Suprapubic skin (tissue), 4 donors: ENCODE measurements around the gene WDR83. TPM values are rescaled to one million over a fixed set of nuclear protein-coding genes. Genes with fewer than 3 reads are reported as not detected.
A peak's percentile ranks its signal among the peaks of the same experiment; 100 is the strongest.

Experiments used
- DNase-seq, 2 donors: peaks; one replicate each; pipeline ENCODE4 v3.0.0-alpha.2; 2019; ENCODE audit warnings: low spot score in 2 of 2
- H3K27ac ChIP-seq: fragments of 200-600 bp; sonication (generic); one replicate; pipeline ENCODE4 v1.5.1; 2019
- H3K27me3 ChIP-seq: fragments of 200-600 bp; sonication (generic); one replicate; pipeline ENCODE4 v1.5.1; 2019
- H3K36me3 ChIP-seq: fragments of 200-600 bp; sonication (generic); one replicate; pipeline ENCODE4 v1.5.1; 2019
- H3K4me1 ChIP-seq: fragments of 200-600 bp; sonication (generic); one replicate; pipeline ENCODE4 v1.5.1; 2019
- H3K4me3 ChIP-seq: fragments of 200-600 bp; sonication (generic); one replicate; pipeline ENCODE4 v1.5.1; 2019; ENCODE audit warnings: mild to moderate bottlenecking
- H3K9me3 ChIP-seq: fragments of 200-600 bp; sonication (generic); one replicate; pipeline ENCODE4 v1.5.1; 2019
- CTCF ChIP-seq, 2 donors: fragments of 200-600 bp in 1 of 2; fragments of 450-650 bp in 1 of 2; sonication (generic) in 1 of 2; IDR thresholded peaks; one replicate each; pipeline ENCODE4 v1.5.1; 2016 to 2019; ENCODE audit warnings: antibody characterized with exemption in 2 of 2, mild to moderate bottlenecking in 1 of 2, moderate library complexity in 1 of 2
- EP300 ChIP-seq: sonication (generic); formaldehyde crosslinking; IDR thresholded peaks from one replicate; pipeline ENCODE4 v1.6.1; 2017; ENCODE audit warnings: antibody characterized with exemption
- POLR2A ChIP-seq, 2 donors: fragments of 450-650 bp; IDR thresholded peaks; one replicate each; pipeline ENCODE4 v1.6.1; 2017; ENCODE audit warnings: antibody characterized with exemption in 2 of 2, mild to moderate bottlenecking in 2 of 2, moderate library complexity in 2 of 2
- POLR2AphosphoS5 ChIP-seq, 3 donors: sonication (generic); formaldehyde crosslinking; IDR thresholded peaks; one replicate each; pipeline ENCODE4 v1.6.1; 2017; ENCODE audit warnings: antibody characterized with exemption in 3 of 3
- WGBS: methylation state at CpG from one replicate; pipeline ENCODE4 v1.1.5; 2018; 5-methylcytosine and 5-hydroxymethylcytosine counted together
- total RNA-seq, 4 donors: library from RNA; depleted of rRNA; stranded (reverse); fragments of >200 nt; gene quantifications; one replicate each; pipeline ENCODE4 v1.1.0, GENCODE V29; 2016

WDR83 gene
- total RNA-seq, 4 donors from 2014 or later: 9.8 to 21.9 (median 17.2) TPM

GRCh38 chr19:12656899-12657571, 9.6 kb upstream of the WDR83 start:
- DNase-seq: no peak
- 75% methylated on average over 50 of the region's 50 CpGs for WGBS
- H3K9me3 ChIP-seq: no peaks in the 10 kb centered on the region
- no peak overlapping the region for H3K27ac ChIP-seq
- peaks cover 71% of the 10 kb centered on the region for H3K36me3 ChIP-seq
- no peaks in the 10 kb centered on the region for H3K27me3 ChIP-seq
- H3K4me1 ChIP-seq: no peaks in the 10 kb centered on the region
- H3K4me3 ChIP-seq: no peak overlapping the region
- TF ChIP-seq POLR2A (IDR thresholded peaks at IDR 0.05): no peak

- WGBS: 96% methylated on average over 20 of the region's 22 CpGs
- no peak for DNase-seq
- no peak overlapping the region for H3K27ac ChIP-seq
- no peaks in the 10 kb centered on the region for H3K9me3 ChIP-seq
- H3K27me3 ChIP-seq: no peaks in the 10 kb centered on the region
- no peak overlapping the region for H3K4me3 ChIP-seq
- H3K36me3 ChIP-seq: peaks cover 78% of the 10 kb centered on the region
- TF ChIP-seq CTCF (IDR thresholded peaks at IDR 0.05) (no peak), POLR2AphosphoS5 (IDR thresholded peaks at IDR 0.05) (no peak), EP300 (no peak), POLR2A (IDR thresholded peaks at IDR 0.05) (no peak)
- H3K4me1 ChIP-seq: no peaks in the 10 kb centered on the region
Observed at GRCh38 chr19:12657966-12658365, 8.6 kb upstream of the WDR83 start.

- H3K4me1 ChIP-seq: peaks cover 8% of the 10 kb centered on the region
- no peak for DNase-seq
- WGBS: 97% methylated on average over 12 of the region's 12 CpGs
- H3K4me3 ChIP-seq: no peak overlapping the region
- H3K27me3 ChIP-seq: no peaks in the 10 kb centered on the region
- H3K9me3 ChIP-seq: no peaks in the 10 kb centered on the region
- no peak overlapping the region for H3K27ac ChIP-seq
- no peak for TF ChIP-seq EP300
- no peak for TF ChIP-seq CTCF (IDR thresholded peaks at IDR 0.05)
- TF ChIP-seq POLR2AphosphoS5 (IDR thresholded peaks at IDR 0.05): no peak
- TF ChIP-seq POLR2A (IDR thresholded peaks at IDR 0.05): no peak
- peaks cover 81% of the 10 kb centered on the region for H3K36me3 ChIP-seq
Observed at GRCh38 chr19:12660980-12661379, 5.6 kb upstream of the WDR83 start.

GRCh38 chr19:12664406-12665280, 2.0 kb upstream of the WDR83 start:
- H3K27ac ChIP-seq: no peak overlapping the region
- WGBS: 79% methylated on average over 29 of the region's 29 CpGs
- DNase-seq: peak in 1 of 2 donors; percentile 61

GRCh38 chr19:12665281-12665573, 1.4 kb upstream of the WDR83 start:
- Histone ChIP-seq H3K9me3 (no peaks in the 10 kb centered on the region), H3K27me3 (no peaks in the 10 kb centered on the region), H3K4me1 (peaks cover 37% of the 10 kb centered on the region), H3K36me3 (peaks cover 51% of the 10 kb centered on the region), H3K4me3 (peak overlapping the region; percentile 83), H3K27ac (no peak overlapping the region)
- TF ChIP-seq POLR2AphosphoS5 (IDR thresholded peaks at IDR 0.05): no peak
- TF ChIP-seq POLR2A (IDR thresholded peaks at IDR 0.05): no peak
- no peak for TF ChIP-seq EP300
- TF ChIP-seq CTCF (IDR thresholded peaks at IDR 0.05): no peak
- WGBS: 83% methylated on average over 10 of the region's 10 CpGs
- peak in 1 of 2 donors; percentile 67 for DNase-seq

More at GRCh38 chr19:12664406-12665280, 2.0 kb upstream of the WDR83 start:
- Histone ChIP-seq H3K9me3 (no peaks in the 10 kb centered on the region), H3K4me1 (peaks cover 33% of the 10 kb centered on the region), H3K4me3 (no peak overlapping the region), H3K36me3 (peaks cover 57% of the 10 kb centered on the region), H3K27me3 (no peaks in the 10 kb centered on the region)
- TF ChIP-seq CTCF (IDR thresholded peaks at IDR 0.05) (no peak), POLR2A (IDR thresholded peaks at IDR 0.05) (no peak)
